ENCODE results near the gene RASAL2.
"Not testable (repeated sequence)": the region's sequence is repeated elsewhere in the genome, so short reads cannot be mapped to it uniquely, and the experiment has no call there.

RASAL2 gene

DNA sequence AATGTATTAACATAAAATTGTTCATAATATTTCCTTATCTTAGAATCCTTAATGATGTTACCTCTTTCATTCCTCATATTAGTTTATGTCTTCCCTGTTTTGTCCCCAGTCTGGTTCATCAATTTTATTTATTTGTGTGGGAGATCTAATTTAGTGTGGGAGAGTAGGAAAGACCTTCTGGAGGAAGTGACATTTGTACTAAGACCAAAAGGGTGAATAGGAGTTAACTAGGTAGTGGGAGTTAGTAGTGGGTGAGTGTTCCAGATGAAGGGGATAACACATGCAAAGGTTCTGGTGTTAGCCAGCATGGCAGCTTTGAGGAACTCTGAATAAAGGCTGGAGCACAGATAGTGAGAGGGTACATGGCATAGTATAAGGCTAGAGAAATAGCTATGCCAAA, 21.4 kb downstream of the RASAL2 start:
- TF ChIP-seq, protein P1, sequence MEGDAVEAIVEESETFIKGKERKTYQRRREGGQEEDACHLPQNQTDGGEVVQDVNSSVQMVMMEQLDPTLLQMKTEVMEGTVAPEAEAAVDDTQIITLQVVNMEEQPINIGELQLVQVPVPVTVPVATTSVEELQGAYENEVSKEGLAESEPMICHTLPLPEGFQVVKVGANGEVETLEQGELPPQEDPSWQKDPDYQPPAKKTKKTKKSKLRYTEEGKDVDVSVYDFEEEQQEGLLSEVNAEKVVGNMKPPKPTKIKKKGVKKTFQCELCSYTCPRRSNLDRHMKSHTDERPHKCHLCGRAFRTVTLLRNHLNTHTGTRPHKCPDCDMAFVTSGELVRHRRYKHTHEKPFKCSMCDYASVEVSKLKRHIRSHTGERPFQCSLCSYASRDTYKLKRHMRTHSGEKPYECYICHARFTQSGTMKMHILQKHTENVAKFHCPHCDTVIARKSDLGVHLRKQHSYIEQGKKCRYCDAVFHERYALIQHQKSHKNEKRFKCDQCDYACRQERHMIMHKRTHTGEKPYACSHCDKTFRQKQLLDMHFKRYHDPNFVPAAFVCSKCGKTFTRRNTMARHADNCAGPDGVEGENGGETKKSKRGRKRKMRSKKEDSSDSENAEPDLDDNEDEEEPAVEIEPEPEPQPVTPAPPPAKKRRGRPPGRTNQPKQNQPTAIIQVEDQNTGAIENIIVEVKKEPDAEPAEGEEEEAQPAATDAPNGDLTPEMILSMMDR (IDR thresholded peaks at IDR 0.05; ENCODE audit: insufficient read depth, low read length, missing control alignments): no peak
- H3K4me3 ChIP-seq (ENCODE audit: low read depth, low read length): no peak overlapping the region
- DNase-seq (ENCODE audit: low read depth, low spot score): no peak
- ChIA-PET CTCF (no interaction called here), POLR2A (no interaction called here)

DNA sequence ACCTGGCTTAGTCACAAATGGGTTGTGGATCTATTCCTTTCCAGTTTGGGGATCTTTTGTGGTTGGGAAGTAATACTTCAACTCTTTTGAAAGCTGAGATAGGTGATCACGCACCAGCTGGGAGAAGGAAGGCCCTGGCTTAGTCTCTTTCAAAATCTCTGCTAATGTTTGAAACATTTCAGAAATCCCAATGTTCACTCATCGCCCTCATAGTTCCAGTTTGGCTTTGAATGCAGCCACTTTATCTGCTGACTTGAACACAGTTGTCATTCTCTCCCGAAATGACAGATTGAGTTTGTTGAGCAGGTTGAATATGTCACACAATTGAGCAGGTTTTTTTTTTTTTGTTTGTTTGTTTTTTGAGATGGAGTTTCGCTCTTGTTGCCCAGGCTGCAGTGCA, 24.6 kb downstream of the RASAL2 start:
- DNase-seq (ENCODE audit: low read depth, low spot score): no peak
- H3K4me3 ChIP-seq (ENCODE audit: low read depth, low read length): no peak overlapping the region
- ChIA-PET POLR2A (no interaction called here), CTCF (interaction anchor here (3.2 kb wide), 1 partner anchor 86 kb away, joined by 12 read pairs; no protein-coding TSS in a partner anchor)
- TF ChIP-seq, protein P1 (IDR thresholded peaks at IDR 0.05; ENCODE audit: insufficient read depth, low read length, missing control alignments): no peak

DNA sequence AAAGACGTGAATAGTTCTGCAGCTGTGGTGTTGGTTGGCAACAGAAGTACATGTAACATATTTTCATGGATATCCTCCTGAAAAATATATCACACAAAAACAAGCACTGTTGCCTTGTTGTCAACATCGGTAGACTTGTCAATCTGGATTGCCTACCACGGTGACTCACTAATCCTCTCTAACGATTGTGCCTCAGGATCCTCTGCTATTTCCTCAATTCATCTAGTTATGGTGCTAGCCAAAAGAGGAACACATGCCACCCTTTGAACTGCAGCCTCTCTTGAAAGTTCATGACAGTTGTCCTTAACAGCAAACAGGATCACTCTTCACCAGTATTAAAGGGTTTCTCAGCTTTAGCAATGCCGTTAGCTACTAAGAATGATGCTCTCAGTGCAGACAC, 25.7 kb downstream of the RASAL2 start:
- DNase-seq (ENCODE audit: low read depth, low spot score): no peak
- TF ChIP-seq, protein P1 (IDR thresholded peaks at IDR 0.05; ENCODE audit: insufficient read depth, low read length, missing control alignments): no peak
- no peak overlapping the region for H3K4me3 ChIP-seq (ENCODE audit: low read depth, low read length)
- ChIA-PET CTCF (interaction anchor here (1.2 to 3.2 kb wide), 2 partner anchors 18 to 88 kb away, joined by 3 to 12 read pairs; no protein-coding TSS in a partner anchor), POLR2A (no interaction called here)

DNA sequence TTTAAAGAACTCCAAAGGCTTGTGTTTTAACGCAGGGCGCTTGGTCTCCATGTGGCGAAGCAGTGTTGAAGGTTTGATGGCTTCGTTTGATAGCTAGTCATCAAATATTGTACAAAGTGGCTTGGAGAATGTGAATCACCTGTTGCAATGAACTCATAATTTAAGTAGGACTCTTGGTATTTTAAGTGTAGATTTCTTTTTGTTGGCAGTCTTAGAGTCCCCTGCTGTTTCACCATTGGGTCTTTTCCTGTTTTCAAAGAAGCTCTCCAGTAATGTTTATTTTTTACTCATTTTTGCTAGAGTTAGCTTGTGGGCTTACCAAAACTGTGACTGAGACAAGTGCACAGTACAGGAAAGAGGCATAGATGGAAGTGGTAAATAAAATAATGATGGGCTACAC, 26.2 kb downstream of the RASAL2 start:
- DNase-seq (ENCODE audit: low read depth, low spot score): no peak
- TF ChIP-seq, protein P1 (IDR thresholded peaks at IDR 0.05; ENCODE audit: insufficient read depth, low read length, missing control alignments): no peak
- CTCF ChIA-PET: interaction anchor here (1.2 to 3.2 kb wide), 2 partner anchors 19 to 88 kb away, joined by 3 to 12 read pairs; no protein-coding TSS in a partner anchor
- POLR2A ChIA-PET: no interaction called here
- H3K4me3 ChIP-seq (ENCODE audit: low read depth, low read length): no peak overlapping the region

DNA sequence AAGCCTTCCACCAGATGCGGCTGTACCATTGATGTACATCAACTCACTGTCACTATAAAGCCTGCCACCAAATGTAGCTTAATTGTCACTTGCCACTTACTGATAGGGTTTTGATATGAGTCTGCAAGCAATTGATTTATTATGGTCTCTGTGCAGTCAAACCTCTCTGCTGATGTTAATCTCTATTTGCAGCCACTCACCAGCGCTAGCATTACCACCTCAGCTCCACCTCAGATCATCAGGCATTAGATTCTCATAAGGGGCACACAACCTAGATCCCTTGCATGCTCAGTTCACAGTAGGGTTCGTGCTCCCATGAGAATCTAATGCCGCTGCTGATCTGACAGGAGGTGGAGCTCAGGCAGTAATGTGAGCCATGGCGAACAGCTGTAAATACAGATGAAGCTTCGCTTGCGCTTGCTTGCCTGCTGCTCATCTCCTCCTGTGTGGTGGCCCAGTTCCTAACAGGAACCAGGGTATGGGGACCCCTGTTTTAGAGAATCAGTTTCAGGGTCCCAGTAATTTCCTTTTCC, 26.7 kb downstream of the RASAL2 start:
- DNase-seq (ENCODE audit: low read depth, low spot score); POLR2A ChIA-PET; H3K4me3 ChIP-seq (ENCODE audit: low read depth, low read length): not testable (repeated sequence)
- CTCF ChIA-PET: interaction anchor here (0.8 to 3.2 kb wide), 3 partner anchors 19 to 133 kb away, joined by 3 to 12 read pairs (median 3); no protein-coding TSS in a partner anchor

DNA sequence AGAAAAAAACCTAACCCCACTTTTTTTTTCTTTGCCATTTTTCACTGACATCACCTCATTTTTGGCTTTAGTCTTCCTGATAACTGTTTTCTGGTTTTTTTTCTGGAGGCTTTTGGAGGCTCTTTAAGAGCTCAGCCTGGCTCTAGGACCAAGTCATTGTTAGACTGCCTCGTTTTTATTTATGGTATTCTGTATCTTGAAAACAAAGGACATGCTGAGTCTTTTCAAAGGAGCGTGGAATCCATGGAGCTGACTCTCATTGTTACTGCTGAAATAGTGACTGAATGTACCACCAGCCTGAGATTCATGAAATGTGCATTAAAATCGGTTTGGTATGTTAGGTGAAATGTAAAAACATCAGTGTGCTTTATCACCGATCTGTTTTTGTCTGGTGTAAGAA, 28.0 kb downstream of the RASAL2 start:
- H3K4me3 ChIP-seq (ENCODE audit: low read depth, low read length): no peak overlapping the region
- TF ChIP-seq, protein P1 (IDR thresholded peaks at IDR 0.05; ENCODE audit: insufficient read depth, low read length, missing control alignments): no peak
- ChIA-PET POLR2A (no interaction called here), CTCF (interaction anchor here (1.3 to 1.7 kb wide), 2 partner anchors 10 to 90 kb away, joined by 3 to 4 read pairs; no protein-coding TSS in a partner anchor)
- DNase-seq (ENCODE audit: low read depth, low spot score): no peak

DNA sequence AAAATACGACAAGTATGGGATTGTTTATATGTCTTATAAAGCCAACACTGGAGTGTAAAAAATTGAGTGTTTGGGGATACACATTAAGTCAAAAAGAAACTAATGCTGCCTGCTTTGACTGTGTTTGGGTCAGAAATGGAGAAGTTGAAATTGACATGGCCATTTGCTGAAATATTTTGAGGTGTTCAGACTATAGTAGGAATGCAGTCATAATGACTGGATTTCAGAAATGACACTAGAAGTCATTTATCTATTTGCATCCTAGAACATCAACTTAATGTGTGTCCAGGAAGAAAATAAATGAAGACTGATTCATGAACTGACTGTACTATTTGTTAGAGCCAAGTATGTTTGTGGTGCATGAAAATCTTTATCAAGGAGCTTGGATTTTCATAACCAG, 28.4 kb downstream of the RASAL2 start:
- CTCF ChIA-PET: interaction anchor here (0.9 to 1.7 kb wide), 3 partner anchors 11 to 178 kb away, joined by 3 to 6 read pairs (median 4); no protein-coding TSS in a partner anchor
- TF ChIP-seq, protein P1 (IDR thresholded peaks at IDR 0.05; ENCODE audit: insufficient read depth, low read length, missing control alignments): no peak

More for the DNA sequence above, 28.4 kb downstream of the RASAL2 start:
- POLR2A ChIA-PET: no interaction called here
- no peak overlapping the region for H3K4me3 ChIP-seq (ENCODE audit: low read depth, low read length)
- DNase-seq (ENCODE audit: low read depth, low spot score): no peak
